KOPT-K1 (cell line): ENCODE data around the gene ATP1A4.

Source experiments
- H3K27ac ChIP-seq: fragments of 200-600 bp; sonication (generic); 2 replicates; pipeline ENCODE4 v1.5.1; 2016; ENCODE audit warnings: antibody characterized with exemption, mild to moderate bottlenecking, low read depth, low read length; ENCODE audit not compliant: poor library complexity, severe bottlenecking
- H3K36me3 ChIP-seq: fragments of 200-600 bp; sonication (generic); 2 replicates; pipeline ENCODE4 v1.5.1; 2017; ENCODE audit warnings: antibody characterized with exemption, mild to moderate bottlenecking, low read length, moderate library complexity; ENCODE audit not compliant: insufficient read depth
- H3K9me3 ChIP-seq: fragments of 200-600 bp; sonication (generic); 2 replicates; pipeline ENCODE4 v1.5.1; 2017; ENCODE audit warnings: antibody characterized with exemption, low read length, mild to moderate bottlenecking; ENCODE audit not compliant: insufficient read depth, poor library complexity, severe bottlenecking

Gene ATP1A4

GRCh38 chr1:160227561-160227960, 76.2 kb downstream of the ATP1A4 start:
- H3K9me3 ChIP-seq, result no peaks in the 10 kb centered on the region
- peaks cover 99% of the 10 kb centered on the region for H3K36me3 ChIP-seq
- no peak overlapping the region for H3K27ac ChIP-seq

- H3K27ac ChIP-seq, result no peak overlapping the region
- no peaks in the 10 kb centered on the region for H3K9me3 ChIP-seq
- peaks cover 99% of the 10 kb centered on the region for H3K36me3 ChIP-seq
Observed at GRCh38 chr1:160228431-160228830, 77.0 kb downstream of the ATP1A4 start.

GRCh38 chr1:160232911-160233310, 81.5 kb downstream of the ATP1A4 start:
- H3K9me3 ChIP-seq, result no peaks in the 10 kb centered on the region
- H3K36me3 ChIP-seq, result peaks cover 99% of the 10 kb centered on the region
- H3K27ac ChIP-seq, result no peak overlapping the region
